22Rv1 (cell line): ENCODE results near the gene LAPTM5.

ENCODE experiments used
- H3K27ac ChIP-seq: fragments of 450-650 bp; 2 replicates; pipeline ENCODE4 v1.5.1; 2017
- CTCF ChIP-seq: fragments of 450-650 bp; IDR thresholded peaks from 2 replicates; pipeline ENCODE4 v1.5.1; 2017; ENCODE audit warnings: mild to moderate bottlenecking
- ZFX ChIP-seq: fragments of 450-650 bp; IDR thresholded peaks from 2 replicates; pipeline ENCODE4 v1.6.1; 2017; ENCODE audit warnings: antibody characterized with exemption, borderline replicate concordance

Gene LAPTM5

DNA sequence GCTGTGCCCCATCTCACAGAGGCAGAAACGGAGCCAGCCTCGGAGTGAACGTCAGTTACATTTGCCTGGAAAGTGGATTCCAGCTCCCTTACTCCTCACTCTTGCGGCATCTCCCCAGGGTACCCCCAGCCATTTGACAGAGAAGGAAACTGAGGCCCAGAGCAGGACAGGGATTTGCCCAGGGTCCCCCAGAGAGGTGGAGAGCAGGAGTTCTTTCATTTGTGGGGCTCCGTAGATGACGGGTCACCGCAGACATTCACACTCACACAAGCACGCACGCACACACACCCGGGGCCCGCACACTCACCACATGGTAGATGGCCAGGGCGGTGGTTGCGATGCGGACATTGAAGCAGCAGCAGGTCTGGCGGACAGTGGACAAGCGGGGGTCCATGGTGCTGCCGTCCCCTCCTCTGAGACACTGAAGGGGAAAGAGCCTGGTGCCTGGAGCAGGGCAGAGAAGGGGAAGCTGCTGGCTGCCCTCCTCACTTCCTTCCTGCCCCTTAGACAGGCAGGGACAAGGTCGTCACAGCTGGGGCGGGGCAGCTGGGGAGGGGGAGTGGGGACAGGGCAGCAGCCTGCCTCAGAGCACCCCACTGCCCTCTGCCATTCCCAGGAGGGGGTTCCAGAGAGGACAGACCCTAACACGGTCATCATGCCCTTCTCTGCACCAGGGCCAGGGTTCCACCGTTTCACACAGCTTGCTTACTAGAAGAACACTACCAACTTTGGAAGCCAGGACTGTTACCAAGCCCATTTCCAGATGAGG, at the start of gene LAPTM5:
LAPTM5 (minus strand) TSS at position 423 of the 769 bp plus-strand sequence; CDS start at position 394, 29 bp downstream.
- TF ChIP-seq ZFX (no peak), CTCF (no peak)
- no peak within 1 kb of the TSS for H3K27ac ChIP-seq

DNA sequence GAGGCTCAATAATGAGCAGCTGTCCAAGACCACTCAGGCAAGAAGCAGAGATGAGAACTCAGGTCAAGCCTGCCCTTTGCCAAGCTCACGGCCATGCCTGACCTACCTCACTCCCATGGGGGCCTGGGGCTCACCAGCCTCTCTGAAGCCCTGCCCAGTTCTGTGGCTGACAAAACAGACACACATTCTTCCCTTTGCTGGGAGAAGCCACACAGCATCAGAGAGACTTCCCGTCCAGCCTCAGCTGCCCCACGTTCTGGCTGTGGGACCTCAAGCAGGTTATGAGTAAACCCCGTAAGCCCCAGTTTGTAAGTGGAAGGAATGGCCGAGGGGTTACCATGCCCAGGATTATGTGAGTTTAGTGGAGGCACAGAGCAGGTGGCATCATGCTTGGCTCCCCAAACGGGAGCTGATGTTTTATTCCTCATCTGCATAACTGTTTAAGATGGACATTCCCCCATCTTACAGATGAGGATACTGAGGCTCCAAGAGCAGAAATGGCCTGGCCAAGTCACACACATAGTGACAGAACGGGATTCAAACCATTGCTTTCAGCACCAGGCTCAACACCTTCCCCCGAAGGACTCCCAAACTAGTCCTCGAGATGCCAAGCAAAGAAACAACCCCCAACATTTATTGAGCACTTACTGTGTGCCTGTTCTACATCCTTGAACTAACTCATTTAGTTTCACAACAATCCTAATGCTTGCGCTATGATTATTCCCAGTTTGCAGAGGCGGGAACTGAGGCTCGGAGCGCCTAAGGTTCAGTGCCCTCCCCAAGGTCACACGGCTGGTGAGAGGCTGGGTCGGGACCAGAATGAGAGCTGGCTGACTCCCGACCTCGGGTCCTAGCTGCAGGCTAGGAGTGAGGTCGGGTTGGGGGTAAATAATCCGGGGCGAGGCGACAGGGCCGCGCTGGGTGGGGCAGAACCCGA, 49.1 kb upstream of the LAPTM5 start:
- TF ChIP-seq CTCF (no peak), ZFX (no peak)
- H3K27ac ChIP-seq = no peak overlapping the region

- no peak overlapping the region for H3K27ac ChIP-seq
- no peak for TF ChIP-seq ZFX
- no peak for TF ChIP-seq CTCF
Measured at GRCh38 chr1:30805304-30806003, 47.9 kb upstream of the LAPTM5 start.

- TF ChIP-seq CTCF (no peak), ZFX (no peak)
- H3K27ac ChIP-seq = no peak overlapping the region
Measured at GRCh38 chr1:30804822-30805221, 47.2 kb upstream of the LAPTM5 start.

DNA sequence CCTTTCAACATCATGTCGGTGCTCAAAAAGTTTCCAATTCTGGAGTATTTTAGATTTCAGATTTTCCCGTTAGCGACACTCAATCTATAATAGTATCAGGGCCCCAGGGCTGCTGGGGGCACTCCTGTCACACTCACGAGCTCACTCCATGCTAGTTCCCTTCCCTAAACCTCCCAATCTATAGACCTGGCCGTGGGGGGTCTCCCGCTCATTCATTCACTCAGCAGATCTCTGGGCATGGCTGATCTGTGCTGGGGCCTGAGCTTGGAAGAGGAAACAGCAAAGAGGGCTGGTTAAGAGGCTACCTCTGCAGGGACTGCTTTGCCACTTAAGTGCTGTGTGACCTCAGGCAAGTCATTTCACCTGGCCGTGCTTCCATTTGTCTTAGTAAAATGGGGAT, 46.8 kb upstream of the LAPTM5 start:
- TF ChIP-seq CTCF = no peak
- no peak for TF ChIP-seq ZFX
- no peak overlapping the region for H3K27ac ChIP-seq

DNA sequence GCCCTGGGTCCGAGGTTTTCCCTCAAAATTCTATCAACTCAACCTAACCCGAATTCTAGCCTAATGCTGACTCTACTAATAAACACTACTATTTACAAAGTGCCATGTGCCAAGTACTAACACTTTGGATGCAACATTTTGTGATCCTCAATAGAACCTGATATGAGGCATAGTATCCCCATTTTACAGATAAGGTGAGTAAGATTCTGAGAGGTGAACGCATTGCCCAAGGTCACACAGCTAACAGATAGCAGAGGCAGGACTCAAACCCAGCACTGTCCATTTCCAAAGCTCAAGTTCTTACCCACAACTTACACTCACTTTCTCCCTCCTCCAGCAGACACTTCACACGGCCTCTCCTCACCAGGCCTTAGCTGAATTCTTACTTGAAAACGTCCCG, 46.0 kb upstream of the LAPTM5 start:
- no peak overlapping the region for H3K27ac ChIP-seq
- TF ChIP-seq CTCF (no peak), ZFX (no peak)

DNA sequence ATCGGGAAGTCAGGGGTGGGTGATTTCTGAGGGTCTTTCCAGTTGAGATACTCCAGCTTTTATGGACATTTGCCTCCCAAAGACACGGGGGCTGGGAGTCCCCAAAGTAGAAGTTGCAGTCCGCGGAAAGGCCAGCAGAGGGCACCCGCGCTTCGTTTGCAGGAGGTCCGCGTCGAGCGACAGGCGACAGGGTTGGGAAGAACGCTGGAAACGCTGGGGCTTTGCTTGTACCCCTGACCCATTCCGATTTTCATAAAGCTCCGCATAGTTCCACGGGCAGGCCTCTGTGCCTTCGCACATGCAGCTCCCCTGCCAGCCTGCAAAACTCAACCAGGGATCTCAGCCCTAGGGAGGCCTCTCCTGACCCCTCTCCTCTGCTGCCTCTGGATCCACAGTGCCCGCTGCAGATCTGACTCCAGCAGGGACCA, 44.2 kb upstream of the LAPTM5 start:
- H3K27ac ChIP-seq = no peak overlapping the region
- TF ChIP-seq CTCF (peak; percentile 96), ZFX (no peak)
